Body of pancreas (tissue), 4 donors: ENCODE results near the gene RAP2B.

Experiments
- POLR2A ChIP-seq, 3 donors: fragments of 450-650 bp; IDR thresholded peaks; one replicate each; pipeline ENCODE4 v1.6.1; 2016; ENCODE audit warnings: antibody characterized with exemption in 3 of 3, mild to moderate bottlenecking in 2 of 3
- TF ChIP-seq, protein P1 (sequence below), 7 experiments: fragments of 450-650 bp in 4 of 7; fragments of 200-600 bp in 3 of 7; sonication (generic) in 3 of 7; IDR thresholded peaks; one replicate each; pipeline ENCODE4 v1.5.1; 2016 to 2019; ENCODE audit warnings: antibody characterized with exemption in 7 of 7

DNA sequence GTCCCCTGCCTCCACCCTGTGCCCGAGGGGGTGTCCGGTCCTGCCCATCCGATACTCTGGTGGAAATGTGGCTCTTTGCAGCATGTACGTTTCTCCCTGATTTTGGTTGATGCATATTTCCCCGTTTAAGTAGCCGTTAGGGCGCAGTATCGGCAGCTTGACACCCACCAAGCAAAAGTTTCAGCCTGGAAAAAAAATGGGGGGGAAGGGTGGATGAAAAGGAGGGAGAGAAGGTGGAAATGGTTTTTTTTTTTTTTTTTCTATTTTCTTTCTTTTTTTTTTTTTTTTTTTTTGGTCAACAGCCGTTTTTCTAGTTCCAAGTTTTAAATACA is 1.3 kb downstream of the RAP2B start:
- TF ChIP-seq, protein P1, sequence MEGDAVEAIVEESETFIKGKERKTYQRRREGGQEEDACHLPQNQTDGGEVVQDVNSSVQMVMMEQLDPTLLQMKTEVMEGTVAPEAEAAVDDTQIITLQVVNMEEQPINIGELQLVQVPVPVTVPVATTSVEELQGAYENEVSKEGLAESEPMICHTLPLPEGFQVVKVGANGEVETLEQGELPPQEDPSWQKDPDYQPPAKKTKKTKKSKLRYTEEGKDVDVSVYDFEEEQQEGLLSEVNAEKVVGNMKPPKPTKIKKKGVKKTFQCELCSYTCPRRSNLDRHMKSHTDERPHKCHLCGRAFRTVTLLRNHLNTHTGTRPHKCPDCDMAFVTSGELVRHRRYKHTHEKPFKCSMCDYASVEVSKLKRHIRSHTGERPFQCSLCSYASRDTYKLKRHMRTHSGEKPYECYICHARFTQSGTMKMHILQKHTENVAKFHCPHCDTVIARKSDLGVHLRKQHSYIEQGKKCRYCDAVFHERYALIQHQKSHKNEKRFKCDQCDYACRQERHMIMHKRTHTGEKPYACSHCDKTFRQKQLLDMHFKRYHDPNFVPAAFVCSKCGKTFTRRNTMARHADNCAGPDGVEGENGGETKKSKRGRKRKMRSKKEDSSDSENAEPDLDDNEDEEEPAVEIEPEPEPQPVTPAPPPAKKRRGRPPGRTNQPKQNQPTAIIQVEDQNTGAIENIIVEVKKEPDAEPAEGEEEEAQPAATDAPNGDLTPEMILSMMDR (IDR thresholded peaks at IDR 0.05): no peak
- no peak for TF ChIP-seq POLR2A (IDR thresholded peaks at IDR 0.05)
